Esophagus squamous epithelium (tissue), 4 donors: ENCODE results near the gene METTL16.
A peak's percentile ranks its signal among the peaks of the same experiment; 100 is the strongest.

Experiments used
- POLR2A ChIP-seq, 4 donors: fragments of 450-650 bp; IDR thresholded peaks; one replicate each; pipeline ENCODE4 v1.6.1; 2017; ENCODE audit warnings: antibody characterized with exemption in 4 of 4, mild to moderate bottlenecking in 4 of 4, moderate library complexity in 3 of 4
- TF ChIP-seq, protein P1 (sequence below), 6 experiments: fragments of 450-650 bp in 4 of 6; fragments of 200-600 bp in 2 of 6; sonication (generic) in 2 of 6; IDR thresholded peaks; one replicate each; pipeline ENCODE4 v1.5.1; 2016 to 2019; ENCODE audit warnings: antibody characterized with exemption in 6 of 6, mild to moderate bottlenecking in 4 of 6, moderate library complexity in 4 of 6

DNA sequence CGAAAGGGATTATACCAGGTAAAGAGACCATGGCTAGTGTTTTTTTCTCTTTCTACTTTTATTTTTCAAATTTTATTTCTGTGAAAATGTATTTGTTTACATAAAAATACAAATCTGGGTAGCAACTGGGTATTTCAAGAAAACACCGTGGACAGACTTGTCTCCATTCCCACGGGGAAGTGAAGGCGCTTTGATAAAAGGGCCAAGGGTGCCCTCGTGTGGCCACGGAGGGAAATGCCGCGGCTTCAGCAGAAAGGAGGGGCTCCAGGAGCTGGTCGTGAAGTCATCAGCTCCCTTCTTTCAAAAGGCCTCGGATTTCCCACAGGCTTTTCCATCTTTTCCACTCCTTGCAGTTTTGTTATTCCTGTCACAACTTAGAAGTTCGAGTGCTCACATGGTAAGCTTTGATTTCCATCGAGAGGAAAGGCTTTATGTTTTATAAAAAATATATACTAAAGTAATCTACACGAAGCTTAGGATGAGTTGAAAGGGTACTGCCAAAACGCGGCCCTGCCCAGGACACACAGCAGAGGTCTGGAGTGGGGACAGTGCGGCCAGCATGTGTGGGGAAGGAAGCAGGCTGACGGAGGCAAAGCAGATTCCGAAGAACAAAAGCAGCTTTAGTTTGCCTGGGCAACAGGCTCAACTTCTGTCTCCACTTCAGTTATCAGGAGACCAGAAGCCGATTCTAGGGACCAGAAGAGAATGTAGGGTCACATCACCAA, 95.5 kb downstream of the METTL16 start:
- TF ChIP-seq, protein P1, sequence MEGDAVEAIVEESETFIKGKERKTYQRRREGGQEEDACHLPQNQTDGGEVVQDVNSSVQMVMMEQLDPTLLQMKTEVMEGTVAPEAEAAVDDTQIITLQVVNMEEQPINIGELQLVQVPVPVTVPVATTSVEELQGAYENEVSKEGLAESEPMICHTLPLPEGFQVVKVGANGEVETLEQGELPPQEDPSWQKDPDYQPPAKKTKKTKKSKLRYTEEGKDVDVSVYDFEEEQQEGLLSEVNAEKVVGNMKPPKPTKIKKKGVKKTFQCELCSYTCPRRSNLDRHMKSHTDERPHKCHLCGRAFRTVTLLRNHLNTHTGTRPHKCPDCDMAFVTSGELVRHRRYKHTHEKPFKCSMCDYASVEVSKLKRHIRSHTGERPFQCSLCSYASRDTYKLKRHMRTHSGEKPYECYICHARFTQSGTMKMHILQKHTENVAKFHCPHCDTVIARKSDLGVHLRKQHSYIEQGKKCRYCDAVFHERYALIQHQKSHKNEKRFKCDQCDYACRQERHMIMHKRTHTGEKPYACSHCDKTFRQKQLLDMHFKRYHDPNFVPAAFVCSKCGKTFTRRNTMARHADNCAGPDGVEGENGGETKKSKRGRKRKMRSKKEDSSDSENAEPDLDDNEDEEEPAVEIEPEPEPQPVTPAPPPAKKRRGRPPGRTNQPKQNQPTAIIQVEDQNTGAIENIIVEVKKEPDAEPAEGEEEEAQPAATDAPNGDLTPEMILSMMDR (IDR thresholded peaks at IDR 0.05) = peak; percentile 95 to 99 (median 98)
- no peak for TF ChIP-seq POLR2A (IDR thresholded peaks at IDR 0.05)
